HL-60 (cell line): ENCODE measurements around the gene CSHL1.

ENCODE experiments used
- CTCF ChIP-seq: IDR thresholded peaks from one replicate; pipeline ENCODE4 v1.5.1; 2011; ENCODE audit warnings: low read length, control low read depth, inconsistent platforms; ENCODE audit not compliant: insufficient read depth
- POLR2AphosphoS5 ChIP-seq: IDR thresholded peaks from 2 replicates; pipeline ENCODE4 v1.6.1; 2012; ENCODE audit warnings: low read depth

- TF ChIP-seq CTCF, result peak; percentile 74
- TF ChIP-seq POLR2AphosphoS5, result no peak
These were observed 35.6 kb upstream of the CSHL1 start for GRCh38 chr17:63946440-63947363.
